Keratinocyte (primary cell): ENCODE data around the gene HMX3. TPM values are rescaled to one million over a fixed set of nuclear protein-coding genes. Genes with fewer than 3 reads are reported as not detected.

Experiments used
- DNase-seq: peaks from one replicate; pipeline ENCODE4 v3.0.0-alpha.2; 2011; ENCODE audit warnings: low read depth, missing footprints, low spot score
- FAIRE-seq: peaks from 2 replicates; lab custom pipeline; 2011; peaks lifted over from hg19 to GRCh38; lab: Jason Lieb, UNC
- H2AFZ ChIP-seq: 2 replicates; pipeline ENCODE4 v1.6.0; 2012; ENCODE audit warnings: low read length, control low read depth, inconsistent platforms; ENCODE audit not compliant: control insufficient read depth
- H3K27ac ChIP-seq: 2 replicates; pipeline ENCODE4 v1.5.1; 2011; ENCODE audit warnings: low read length; ENCODE audit not compliant: control insufficient read depth, insufficient read depth
- H3K27me3 ChIP-seq: 3 replicates; pipeline ENCODE4 v1.6.0; 2011; ENCODE audit warnings: low read length; ENCODE audit not compliant: control insufficient read depth, insufficient read depth; ENCODE audit errors: extremely low read depth
- H3K36me3 ChIP-seq, 2 experiments: 2 replicates in 1 of 2; 3 replicates in 1 of 2; pipeline ENCODE4 v1.5.1; 2011; ENCODE audit warnings: low read length in 2 of 2, mild to moderate bottlenecking in 1 of 2; ENCODE audit not compliant: control insufficient read depth in 2 of 2, insufficient read depth in 2 of 2; ENCODE audit errors: extremely low read depth in 1 of 2
- H3K4me1 ChIP-seq: 3 replicates; pipeline ENCODE4 v1.5.1; 2011; ENCODE audit warnings: low read length; ENCODE audit not compliant: control insufficient read depth, insufficient read depth; ENCODE audit errors: extremely low read depth
- H3K4me2 ChIP-seq: 3 replicates; pipeline ENCODE4 v1.6.0; 2011; ENCODE audit warnings: low read depth, low read length; ENCODE audit not compliant: control insufficient read depth, insufficient read depth; ENCODE audit errors: extremely low read depth
- H3K4me3 ChIP-seq, 3 experiments: fragments of 200-600 bp in 1 of 3; sonication (generic) in 1 of 3; 2 replicates in 2 of 3; 3 replicates in 1 of 3; pipeline ENCODE4 v1.5.1; 2011 to 2016; ENCODE audit warnings: low read length in 3 of 3, mild to moderate bottlenecking in 3 of 3, control low read depth in 2 of 3, inconsistent platforms in 1 of 3, low read depth in 1 of 3, mixed read lengths in 1 of 3, mixed run types in 1 of 3, moderate library complexity in 1 of 3; ENCODE audit not compliant: control insufficient read depth in 2 of 3, insufficient read depth in 2 of 3; ENCODE audit errors: extremely low read depth in 1 of 3
- H3K79me2 ChIP-seq: 2 replicates; pipeline ENCODE4 v1.6.0; 2012; ENCODE audit warnings: low read length; ENCODE audit not compliant: control insufficient read depth, insufficient read depth
- H3K9ac ChIP-seq: 3 replicates; pipeline ENCODE4 v1.6.0; 2011; ENCODE audit warnings: low read length; ENCODE audit not compliant: control insufficient read depth, insufficient read depth; ENCODE audit errors: extremely low read depth
- H3K9me1 ChIP-seq: 3 replicates; pipeline ENCODE4 v1.6.0; 2011; ENCODE audit warnings: low read length; ENCODE audit not compliant: control insufficient read depth, insufficient read depth; ENCODE audit errors: extremely low read depth
- H3K9me3 ChIP-seq: 2 replicates; pipeline ENCODE4 v1.5.1; 2012; ENCODE audit warnings: low read depth, low read length; ENCODE audit not compliant: control insufficient read depth
- H4K20me1 ChIP-seq: 3 replicates; pipeline ENCODE4 v1.6.0; 2011; ENCODE audit warnings: low read length; ENCODE audit not compliant: control insufficient read depth, insufficient read depth; ENCODE audit errors: extremely low read depth
- CTCF ChIP-seq, 3 experiments: IDR thresholded peaks in 1 of 3; conservative IDR thresholded peaks in 1 of 3; optimal IDR thresholded peaks in 1 of 3; 2 replicates in 2 of 3; 3 replicates in 1 of 3; pipeline versions ENCODE3 to v1.5.1; 2011; ENCODE audit warnings: low read length in 3 of 3, mild to moderate bottlenecking in 3 of 3, moderate library complexity in 2 of 3, control low read depth in 1 of 3, inconsistent platforms in 1 of 3; ENCODE audit not compliant: insufficient read depth in 2 of 3; ENCODE audit errors: extremely low read depth in 1 of 3
- EZH2 ChIP-seq: IDR thresholded peaks from one replicate; pipeline ENCODE4 v1.6.1; 2012; ENCODE audit warnings: inconsistent platforms, mild to moderate bottlenecking, low read length, moderate library complexity
- dilution Hi-C: fragments of 300-500 bp; cut with MboI; formaldehyde crosslinking; loops from one replicate; pipeline ENCODE4 v1.7.0; 2020; ENCODE audit warnings: low sequenced_read_pairs; ENCODE audit not compliant: extremely low pct_ligation_motif_present
- polyA plus RNA-seq, 5 experiments: library from polyadenylated mRNA; depleted of rRNA in 3 of 5; stranded (reverse) in 3 of 5; stranded (forward) in 1 of 5; unstranded in 1 of 5; fragments of >200 nt; gene quantifications; 1 replicate in 1 of 5; 2 replicates in 3 of 5; 3 replicates in 1 of 5; pipeline versions ENCODE4 v1.2.1 to v1.2.3, GENCODE V29; 2011 to 2012; ENCODE audit warnings: missing spikeins in 2 of 5, low read depth in 1 of 5, low replicate concordance in 1 of 5

The HMX3 gene
- polyA plus RNA-seq, 1 donor (not counting 4 experiments of a cell fraction or from before 2014, with no cell fraction given) = not detected

GRCh38 chr10:123139521-123140163, 3.9 kb downstream of the HMX3 start:
- Histone ChIP-seq H3K4me1 (peaks cover 4% of the 10 kb centered on the region), H3K27me3 (peaks cover 99% of the 10 kb centered on the region), H3K9me3 (no peaks in the 10 kb centered on the region), H3K36me3 (no peaks in the 10 kb centered on the region), H3K27ac (no peak overlapping the region), H3K4me2 (peak overlapping the region; percentile 22), H2AFZ (no peak overlapping the region), H3K79me2 (no peaks in the 10 kb centered on the region), H4K20me1 (peaks cover 7% of the 10 kb centered on the region), H3K9ac (no peak overlapping the region), H3K9me1 (no peaks in the 10 kb centered on the region), H3K4me3 (peak overlapping the region in 1 of 3 experiments; percentile 38)
- dilution Hi-C loops = no loop called here
- no peak for FAIRE-seq
- TF ChIP-seq CTCF (optimal IDR thresholded peaks at IDR 0.05 in 1 of 3, IDR thresholded peaks at IDR 0.05 in 1 of 3, conservative IDR thresholded peaks at IDR 0.05 in 1 of 3; ENCODE audit: extremely low read depth in 1 of 3, insufficient read depth in 2 of 3, low read length in 3 of 3) = no peak
- peak; percentile 82 for TF ChIP-seq EZH2
- DNase-seq = no peak

- H3K9ac ChIP-seq = no peak overlapping the region
- no peaks in the 10 kb centered on the region for H3K9me3 ChIP-seq
- H3K4me3 ChIP-seq = no peak overlapping the region
- H3K79me2 ChIP-seq = no peaks in the 10 kb centered on the region
- H3K27me3 ChIP-seq = peaks cover 99% of the 10 kb centered on the region
- H4K20me1 ChIP-seq = peaks cover 7% of the 10 kb centered on the region
- dilution Hi-C loops = no loop called here
- no peak overlapping the region for H3K27ac ChIP-seq
- H3K9me1 ChIP-seq = no peaks in the 10 kb centered on the region
- DNase-seq = no peak
- peaks cover 4% of the 10 kb centered on the region for H3K4me1 ChIP-seq
- H2AFZ ChIP-seq = no peak overlapping the region
- H3K36me3 ChIP-seq = no peaks in the 10 kb centered on the region
- TF ChIP-seq EZH2 = peak; percentile 68
- TF ChIP-seq CTCF (optimal IDR thresholded peaks at IDR 0.05 in 1 of 3, IDR thresholded peaks at IDR 0.05 in 1 of 3, conservative IDR thresholded peaks at IDR 0.05 in 1 of 3; ENCODE audit: extremely low read depth in 1 of 3, insufficient read depth in 2 of 3, low read length in 3 of 3) = peak; percentile 9 to 36 (median 19)
- peak overlapping the region; percentile 22 for H3K4me2 ChIP-seq
- no peak for FAIRE-seq
Observed at GRCh38 chr10:123140164-123140982, 4.6 kb downstream of the HMX3 start.
